ENCODE data around the gene GPN1.

DNA sequence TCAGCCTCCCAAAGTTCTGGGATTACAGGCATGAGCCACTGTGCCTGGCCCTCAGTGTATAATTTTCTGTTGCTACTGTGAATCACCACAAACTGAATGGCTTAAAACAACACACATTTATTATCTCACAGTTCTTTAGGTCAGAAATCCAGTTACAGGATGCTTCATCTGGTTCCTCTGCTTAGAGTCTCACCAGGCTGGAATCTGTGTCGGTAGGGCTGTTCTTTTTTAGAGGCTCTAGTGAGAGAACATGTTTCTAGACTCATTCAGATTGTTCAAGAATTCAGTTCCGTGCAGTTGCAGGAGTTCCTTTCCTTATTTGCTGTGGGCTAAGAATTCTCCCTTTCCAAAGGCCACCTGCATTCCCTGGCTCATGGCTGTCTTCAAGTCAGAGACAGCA lies 22.2 kb upstream of the GPN1 start:
- no peak for TF ChIP-seq EZH2 (IDR thresholded peaks at IDR 0.05; ENCODE audit: insufficient read depth, poor library complexity, severe bottlenecking)
- no peak for TF ChIP-seq EZH2phosphoT487 (IDR thresholded peaks at IDR 0.05; ENCODE audit: insufficient read depth, low read depth)
